CMK (cell line): ENCODE results near the gene ACVR2A.

Experiments
- DNase-seq: peaks from one replicate; pipeline ENCODE4 v3.0.0-alpha.2; 2010; ENCODE audit warnings: low read depth

Gene ACVR2A

GRCh38 chr2:147924647-147925046 lies 79.8 kb downstream of the ACVR2A start:
- DNase-seq, result no peak

- DNase-seq, result no peak
Measured at GRCh38 chr2:147925886-147926285, 81.1 kb downstream of the ACVR2A start.

GRCh38 chr2:147927053-147927588 lies 82.3 kb downstream of the ACVR2A start:
- DNase-seq, result no peak

GRCh38 chr2:147933931-147934330 lies 89.1 kb downstream of the ACVR2A start:
- no peak for DNase-seq

GRCh38 chr2:147934881-147935620 lies 90.2 kb downstream of the ACVR2A start:
- DNase-seq, result no peak

DNA sequence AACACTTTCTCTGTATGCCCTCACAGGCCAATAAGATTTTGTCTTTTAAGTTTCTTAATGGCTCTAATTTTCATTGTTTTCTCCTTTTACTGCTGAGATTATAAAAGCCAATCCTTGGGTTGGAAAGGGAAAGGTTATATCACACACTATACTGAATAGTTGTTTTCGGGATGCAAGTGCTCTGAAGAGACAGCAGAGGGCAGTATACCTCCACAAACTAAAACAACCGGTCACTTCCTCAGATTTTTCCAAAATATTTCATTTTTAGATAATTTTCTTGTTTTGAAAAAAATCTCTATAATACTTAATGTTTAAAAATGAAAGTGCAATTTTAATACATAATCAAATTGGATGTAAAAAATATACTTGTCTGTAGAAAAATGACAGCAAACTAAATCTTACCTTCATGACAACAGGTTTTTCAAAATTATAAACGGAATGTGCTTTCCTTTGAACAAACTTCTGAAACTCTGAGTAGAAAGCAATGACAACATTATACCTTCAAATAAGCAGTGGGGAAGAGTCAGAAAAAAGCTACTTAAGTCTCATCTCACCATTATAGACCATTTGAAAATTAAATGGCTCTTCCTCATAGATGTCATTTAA lies 93.0 kb downstream of the ACVR2A start:
- no peak for DNase-seq

DNA sequence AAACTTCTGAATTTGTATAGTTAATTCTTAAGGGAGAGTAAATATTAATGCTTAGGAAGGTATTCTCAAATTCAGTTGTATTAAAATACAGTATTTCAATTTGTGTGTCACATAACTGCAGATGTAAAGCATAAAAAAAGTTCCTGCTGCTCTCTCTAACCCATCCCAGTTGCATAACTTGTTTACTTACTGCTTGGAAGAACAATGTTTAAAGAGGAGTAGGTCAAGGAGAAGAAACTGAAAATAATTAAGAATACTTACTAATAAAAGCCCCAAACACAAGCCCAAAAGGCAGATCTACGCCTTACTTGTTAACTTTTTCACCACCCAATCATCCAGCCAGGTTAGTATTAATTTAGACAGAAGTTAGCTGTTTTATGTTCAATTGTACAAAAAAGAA lies 94.5 kb downstream of the ACVR2A start:
- no peak for DNase-seq

DNA sequence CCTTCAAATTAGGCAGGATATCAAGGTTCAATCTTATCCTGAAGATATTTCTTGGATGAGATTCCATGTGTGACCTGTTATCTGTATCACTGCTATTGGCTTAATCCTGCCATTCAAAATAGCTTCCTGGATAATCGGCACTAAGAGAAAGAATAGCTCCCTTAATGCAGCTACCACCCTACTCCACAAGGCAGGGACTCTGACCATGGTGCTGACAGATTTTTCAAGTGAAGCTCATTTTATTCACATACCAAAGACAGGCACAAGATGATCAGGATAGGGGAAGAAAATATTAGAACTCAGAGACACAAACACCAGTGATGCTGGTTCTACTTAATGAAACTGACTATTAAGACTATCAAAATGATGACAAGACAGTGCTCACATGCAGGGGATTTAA lies 100.8 kb downstream of the ACVR2A start:
- DNase-seq, result no peak

DNA sequence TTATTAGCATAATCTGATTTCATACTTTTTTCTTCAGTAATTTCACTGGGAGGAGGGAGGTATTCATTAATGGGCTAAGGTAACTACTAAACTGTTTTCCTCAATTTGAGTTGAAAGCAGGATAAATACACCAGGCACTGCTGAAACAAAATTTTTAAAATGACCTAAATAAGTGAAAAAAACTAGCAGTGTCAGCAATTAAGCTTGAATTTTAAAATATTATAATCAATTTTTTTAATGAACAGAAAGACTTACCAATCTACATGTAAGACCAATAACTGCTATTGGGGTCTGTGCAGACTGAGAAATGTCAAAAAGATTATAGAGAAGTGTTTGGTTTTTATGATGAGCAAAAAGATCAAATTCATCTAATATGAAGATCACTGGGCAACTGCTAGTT lies 107.3 kb downstream of the ACVR2A start:
- no peak for DNase-seq

- no peak for DNase-seq
Measured at GRCh38 chr2:147968571-147968970, 123.7 kb downstream of the ACVR2A start.

- DNase-seq, result no peak
Measured at GRCh38 chr2:147976102-147976501, 131.3 kb downstream of the ACVR2A start.

DNA sequence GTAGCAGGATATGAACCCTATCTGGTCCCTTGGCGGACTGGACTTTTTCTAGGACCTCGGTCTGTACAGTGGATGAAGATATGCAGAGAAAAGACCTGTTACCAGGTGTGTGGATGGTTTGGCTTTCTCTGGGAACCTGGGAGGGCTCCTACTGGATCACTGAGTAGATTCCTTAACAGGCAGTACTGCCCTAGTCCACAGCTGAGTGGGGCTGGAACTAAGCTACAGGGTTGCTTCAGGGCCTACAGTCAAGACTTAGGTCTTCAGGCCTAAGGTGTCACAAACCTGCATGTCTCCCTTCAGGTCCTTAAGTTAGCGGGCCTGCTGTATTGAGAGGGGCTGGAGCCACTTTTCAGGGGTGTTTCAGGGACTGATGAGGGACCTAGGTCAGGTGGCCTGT lies 132.8 kb downstream of the ACVR2A start:
- no peak for DNase-seq
